Type B pancreatic cell (in vitro differentiated cells): ENCODE measurements around the gene CHST1. TPM values are rescaled to one million over a fixed set of nuclear protein-coding genes. Genes with fewer than 3 reads are reported as not detected.

Experiments
- DNase-seq: peaks from one replicate; pipeline ENCODE4 v3.0.0; 2021; ENCODE audit warnings: mixed read lengths; ENCODE audit not compliant: unreplicated experiment; ENCODE audit errors: extremely low spot score
- H3K27ac Mint-ChIP-seq: 2 replicates; pipeline ENCODE4 v1.8.0; 2021; ENCODE audit warnings: mild to moderate bottlenecking, mixed read lengths
- H3K27me3 Mint-ChIP-seq: 2 replicates; pipeline ENCODE4 v1.8.0; 2021; ENCODE audit warnings: mixed read lengths
- H3K36me3 Mint-ChIP-seq: 2 replicates; pipeline ENCODE4 v1.8.0; 2021; ENCODE audit warnings: mixed read lengths
- H3K4me1 Mint-ChIP-seq: one replicate; pipeline ENCODE4 v1.8.0; 2021; ENCODE audit warnings: mixed read lengths; ENCODE audit not compliant: unreplicated experiment
- H3K4me3 Mint-ChIP-seq: 2 replicates; pipeline ENCODE4 v1.8.0; 2021; ENCODE audit warnings: mild to moderate bottlenecking, mixed read lengths
- H3K9me3 Mint-ChIP-seq: 2 replicates; pipeline ENCODE4 v1.8.0; 2021; ENCODE audit warnings: mixed read lengths
- CTCF ChIP-seq: fragments of 200-600 bp; sonication (generic); conservative IDR thresholded peaks from 2 replicates; pipeline ENCODE4 v1.5.0; 2021; ENCODE audit warnings: antibody characterized with exemption, mild to moderate bottlenecking
- total RNA-seq: library from RNA; stranded (reverse); gene quantifications from 2 replicates; pipeline ENCODE4 v1.2.1, GENCODE V29; 2021; ENCODE audit warnings: low replicate concordance

CHST1 gene
- total RNA-seq, 1 donor from 2014 or later = 9.2 TPM

- Mint-ChIP-seq H3K9me3 (no peaks in the 10 kb centered on the region), H3K36me3 (no peaks in the 10 kb centered on the region), H3K4me1 (no peaks in the 10 kb centered on the region), H3K27ac (no peak overlapping the region), H3K27me3 (peaks cover 38% of the 10 kb centered on the region), H3K4me3 (no peak overlapping the region)
- TF ChIP-seq CTCF = no peak
- no peak for DNase-seq
Observed at GRCh38 chr11:45669146-45669545, 3.7 kb upstream of the CHST1 start.

DNA sequence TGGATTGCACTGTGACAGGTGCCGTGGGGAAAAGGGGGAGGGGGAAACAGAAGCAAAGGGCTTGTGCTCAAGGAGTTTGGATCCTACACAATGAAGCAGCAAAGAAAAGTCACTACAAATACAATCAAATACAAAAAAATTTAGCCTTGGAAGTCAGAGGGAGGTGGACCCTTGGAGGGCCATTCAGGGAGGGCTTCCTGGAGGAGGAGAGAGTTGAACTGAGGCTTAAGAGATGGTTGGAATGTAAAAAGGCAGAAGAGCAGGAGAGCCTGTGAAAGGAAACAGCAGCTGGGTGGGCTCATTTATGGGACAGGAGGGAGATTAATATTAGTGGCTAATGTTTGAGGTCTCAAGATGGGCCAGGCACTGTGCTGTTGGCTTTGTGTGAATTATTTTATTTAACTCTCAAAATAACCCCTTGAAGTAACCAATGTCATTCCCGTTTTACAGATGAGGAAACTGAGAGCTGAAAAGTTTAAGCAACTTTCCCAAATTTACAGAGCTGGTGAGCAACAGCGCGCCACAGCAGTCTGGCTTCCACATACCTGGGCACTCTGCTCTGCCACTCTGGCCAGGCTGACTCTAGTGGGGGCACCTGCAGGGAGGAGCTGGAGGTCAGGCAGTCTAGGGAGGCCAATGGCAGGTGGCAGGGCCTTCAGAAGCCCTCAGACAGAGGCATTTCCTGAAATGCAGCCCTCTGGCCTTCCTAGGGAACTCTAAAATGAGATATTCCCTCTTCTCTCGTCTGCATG, 2.7 kb upstream of the CHST1 start:
- H3K27ac Mint-ChIP-seq = no peak overlapping the region
- H3K36me3 Mint-ChIP-seq = no peaks in the 10 kb centered on the region
- H3K9me3 Mint-ChIP-seq = no peaks in the 10 kb centered on the region
- DNase-seq = no peak
- TF ChIP-seq CTCF = no peak
- H3K4me1 Mint-ChIP-seq = peaks cover 2% of the 10 kb centered on the region
- no peak overlapping the region for H3K4me3 Mint-ChIP-seq
- H3K27me3 Mint-ChIP-seq = peaks cover 48% of the 10 kb centered on the region

GRCh38 chr11:45666648-45667642, 1.5 kb upstream of the CHST1 start:
- Mint-ChIP-seq H3K27me3 (peaks cover 56% of the 10 kb centered on the region), H3K9me3 (no peaks in the 10 kb centered on the region), H3K4me3 (peak overlapping the region; percentile 86), H3K27ac (no peak overlapping the region), H3K36me3 (no peaks in the 10 kb centered on the region), H3K4me1 (peaks cover 11% of the 10 kb centered on the region)
- TF ChIP-seq CTCF = no peak
- DNase-seq = no peak

- no peaks in the 10 kb centered on the region for H3K9me3 Mint-ChIP-seq
- H3K4me1 Mint-ChIP-seq = peaks cover 17% of the 10 kb centered on the region
- DNase-seq = no peak
- H3K27ac Mint-ChIP-seq = no peak overlapping the region
- H3K4me3 Mint-ChIP-seq = peak overlapping the region; percentile 86
- TF ChIP-seq CTCF = no peak
- peaks cover 62% of the 10 kb centered on the region for H3K27me3 Mint-ChIP-seq
- H3K36me3 Mint-ChIP-seq = no peaks in the 10 kb centered on the region
Observed at GRCh38 chr11:45665933-45666647, 668 bp upstream of the CHST1 start.

DNA sequence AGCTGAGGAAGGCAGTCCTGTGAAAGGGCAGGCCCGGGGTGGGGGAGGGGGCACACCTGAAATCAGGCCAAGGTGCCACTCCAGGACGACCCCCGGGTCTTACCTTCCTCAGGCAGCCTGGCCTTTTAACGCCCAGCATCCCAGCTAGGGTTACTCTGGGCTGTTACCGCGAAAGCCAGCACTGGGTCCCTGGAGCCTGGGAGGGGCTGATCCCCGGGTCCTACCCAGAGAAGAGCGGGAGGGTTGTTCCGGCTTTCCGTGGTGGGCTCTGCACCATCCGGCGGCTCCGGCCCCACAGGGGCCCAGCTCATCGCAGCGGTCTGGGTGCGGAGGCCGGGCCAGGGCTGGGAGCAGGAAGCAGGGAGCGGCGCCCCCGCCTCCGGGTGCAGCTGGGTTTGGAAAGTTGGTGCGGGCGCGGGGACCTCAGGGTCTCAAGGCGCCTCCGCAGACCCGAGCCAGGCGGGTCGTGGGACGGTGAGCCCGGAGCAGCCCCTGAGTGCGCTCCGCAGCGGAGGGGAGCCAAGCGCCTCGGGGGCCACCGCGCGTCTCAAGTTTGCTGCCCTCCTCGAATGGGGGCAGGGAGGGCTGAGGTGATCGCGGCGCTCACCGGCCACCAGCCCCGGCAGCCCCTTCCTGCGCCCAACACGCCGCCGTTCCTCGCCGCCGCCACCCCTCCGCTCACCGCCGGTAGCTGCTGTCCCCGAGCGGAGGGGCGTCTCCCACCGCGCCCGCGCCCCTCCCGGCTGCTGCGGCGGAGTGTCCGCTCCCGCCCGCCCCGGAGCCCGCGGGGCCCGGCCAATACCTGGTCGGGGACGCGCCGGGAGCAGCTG, 831 bp downstream of the CHST1 start:
- Mint-ChIP-seq H3K9me3 (no peaks in the 10 kb centered on the region), H3K36me3 (no peaks in the 10 kb centered on the region), H3K4me1 (peaks cover 30% of the 10 kb centered on the region), H3K4me3 (peak overlapping the region; percentile 65), H3K27ac (no peak overlapping the region), H3K27me3 (peaks cover 72% of the 10 kb centered on the region)
- DNase-seq = no peak
- no peak for TF ChIP-seq CTCF
